ENCODE results near the gene SYTL2. TPM values are rescaled to one million over a fixed set of nuclear protein-coding genes. Genes with fewer than 3 reads are reported as not detected.

SYTL2 gene
- total RNA-seq, 1 donor: 19.9 TPM

DNA sequence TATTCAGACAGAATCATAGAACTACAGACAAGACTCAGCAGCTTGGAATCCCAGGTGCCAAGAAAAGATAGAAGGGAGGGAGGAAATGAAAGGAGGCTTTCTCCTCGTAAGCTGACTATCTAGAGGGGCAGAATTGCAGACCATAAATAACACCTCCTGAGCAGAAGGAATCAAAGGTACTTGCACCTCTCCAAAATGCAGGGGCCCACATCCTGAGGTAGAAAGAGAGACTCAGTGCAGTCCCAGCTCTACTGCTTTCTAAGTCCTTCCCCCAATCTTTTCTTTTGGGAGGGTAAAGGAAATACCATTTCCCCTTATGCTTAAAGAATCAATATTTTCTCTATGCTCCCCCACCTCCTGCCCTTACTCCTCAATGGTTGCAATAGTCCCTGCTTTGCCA, 55.2 kb downstream of the SYTL2 start:
- H3K4me1 ChIP-seq (ENCODE audit: insufficient read depth, low read length): peaks cover 11% of the 10 kb centered on the region
- DNase-seq (ENCODE audit: insufficient read length, low spot score, missing footprints): no peak
- H3K36me3 ChIP-seq (ENCODE audit: insufficient read depth, low read length): no peaks in the 10 kb centered on the region
- no peak overlapping the region for H3K27ac ChIP-seq (ENCODE audit: low read depth, low read length)
- no peaks in the 10 kb centered on the region for H3K79me2 ChIP-seq (ENCODE audit: insufficient read depth, low read length)
- no peak overlapping the region for H3K4me3 ChIP-seq (ENCODE audit: insufficient read depth, low read length)
- no peak for TF ChIP-seq CTCF (IDR thresholded peaks at IDR 0.05; ENCODE audit: extremely low read depth, low read depth, low read length)
- no peaks in the 10 kb centered on the region for H3K9me3 ChIP-seq (ENCODE audit: low read depth, low read length)
- no peaks in the 10 kb centered on the region for H3K27me3 ChIP-seq (ENCODE audit: insufficient read depth, low read length)
- H2AFZ ChIP-seq (ENCODE audit: low read length): no peak overlapping the region
- no peaks in the 10 kb centered on the region for H4K20me1 ChIP-seq (ENCODE audit: insufficient read depth, low read length)
- H3K4me2 ChIP-seq (ENCODE audit: insufficient read depth, low read length): no peak overlapping the region

- Histone ChIP-seq H3K9me3 (ENCODE audit: low read depth, low read length) (no peaks in the 10 kb centered on the region), H3K27ac (ENCODE audit: low read depth, low read length) (no peak overlapping the region), H2AFZ (ENCODE audit: low read length) (no peak overlapping the region), H3K36me3 (ENCODE audit: insufficient read depth, low read length) (no peaks in the 10 kb centered on the region), H3K4me3 (ENCODE audit: insufficient read depth, low read length) (no peak overlapping the region), H3K4me1 (ENCODE audit: insufficient read depth, low read length) (peaks cover 14% of the 10 kb centered on the region), H4K20me1 (ENCODE audit: insufficient read depth, low read length) (no peaks in the 10 kb centered on the region), H3K4me2 (ENCODE audit: insufficient read depth, low read length) (no peak overlapping the region), H3K27me3 (ENCODE audit: insufficient read depth, low read length) (no peaks in the 10 kb centered on the region), H3K79me2 (ENCODE audit: insufficient read depth, low read length) (no peaks in the 10 kb centered on the region)
- TF ChIP-seq CTCF (IDR thresholded peaks at IDR 0.05; ENCODE audit: extremely low read depth, low read depth, low read length): no peak
- no peak for DNase-seq (ENCODE audit: insufficient read length, low spot score, missing footprints)
Measured at GRCh38 chr11:85755285-85755684, 55.7 kb downstream of the SYTL2 start.

DNA sequence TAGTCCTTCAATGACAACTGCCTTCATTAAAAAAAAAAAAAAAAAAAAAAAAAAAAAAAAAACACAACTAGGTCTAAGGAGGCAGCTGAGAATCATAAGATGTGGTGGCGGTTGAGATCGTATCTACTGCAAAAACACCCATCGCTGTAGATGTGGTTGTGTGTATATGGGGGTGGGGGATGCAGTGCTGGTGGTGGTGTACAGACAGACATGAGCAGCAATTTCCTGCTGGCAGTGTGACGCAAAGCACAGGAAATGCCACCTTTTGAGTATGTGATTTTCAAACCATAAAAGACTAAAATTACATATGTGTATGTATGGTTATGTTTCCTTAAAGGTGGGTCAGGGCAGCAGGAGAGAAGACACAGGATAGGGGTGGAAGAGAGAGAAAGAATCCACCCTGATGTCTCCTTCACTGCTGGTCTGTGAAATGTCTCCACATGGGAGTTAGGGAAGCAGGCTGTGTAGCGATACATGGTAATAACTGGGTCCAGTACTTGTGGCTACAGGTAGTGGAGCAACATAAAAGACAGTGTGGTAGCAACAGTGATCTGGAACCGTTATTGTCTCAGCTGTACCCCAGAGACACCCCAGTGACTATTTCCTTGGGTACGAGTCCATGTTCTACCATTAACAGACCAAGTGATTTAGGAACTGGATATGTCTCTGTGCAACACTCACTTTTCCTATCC, 57.9 kb downstream of the SYTL2 start:
- Histone ChIP-seq H3K9me3 (ENCODE audit: low read depth, low read length) (no peaks in the 10 kb centered on the region), H3K4me2 (ENCODE audit: insufficient read depth, low read length) (no peak overlapping the region), H3K79me2 (ENCODE audit: insufficient read depth, low read length) (no peaks in the 10 kb centered on the region), H3K36me3 (ENCODE audit: insufficient read depth, low read length) (no peaks in the 10 kb centered on the region), H3K27ac (ENCODE audit: low read depth, low read length) (no peak overlapping the region), H3K27me3 (ENCODE audit: insufficient read depth, low read length) (no peaks in the 10 kb centered on the region), H4K20me1 (ENCODE audit: insufficient read depth, low read length) (no peaks in the 10 kb centered on the region), H3K4me3 (ENCODE audit: insufficient read depth, low read length) (no peak overlapping the region), H2AFZ (ENCODE audit: low read length) (no peak overlapping the region), H3K4me1 (ENCODE audit: insufficient read depth, low read length) (peaks cover 28% of the 10 kb centered on the region)
- TF ChIP-seq CTCF (IDR thresholded peaks at IDR 0.05; ENCODE audit: extremely low read depth, low read depth, low read length): no peak
- DNase-seq (ENCODE audit: insufficient read length, low spot score, missing footprints): no peak

DNA sequence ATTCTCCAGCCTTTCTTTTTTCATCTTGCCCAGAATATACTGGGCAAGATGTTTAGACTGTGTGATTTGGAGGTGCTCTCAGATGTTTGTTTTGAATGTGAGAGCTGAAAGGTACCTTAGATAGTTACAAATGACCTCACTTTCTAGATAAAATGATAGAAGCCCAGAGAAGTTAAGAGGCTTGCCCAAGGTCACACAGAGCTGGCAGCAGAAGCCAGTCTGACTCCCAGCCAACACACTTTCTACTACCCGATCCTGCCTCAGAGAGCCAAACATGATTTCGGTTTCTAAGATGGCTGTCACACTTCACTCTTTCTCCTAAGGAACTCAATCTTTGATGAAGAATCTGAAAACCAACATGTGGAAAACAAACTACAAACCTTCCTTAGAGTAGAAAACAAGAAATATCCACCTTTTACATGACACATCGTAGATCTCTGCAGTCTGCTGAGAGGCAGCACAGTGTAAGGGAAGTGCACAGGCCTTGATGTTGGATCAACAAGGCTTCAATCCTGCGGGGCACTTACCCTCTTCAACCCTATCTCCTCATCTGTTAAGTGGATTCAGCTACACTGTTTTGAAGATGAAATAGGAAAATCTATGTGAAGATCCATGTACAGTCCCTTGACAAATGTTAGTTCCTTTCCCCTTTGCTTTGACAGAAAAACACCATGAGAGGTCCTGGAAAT, 58.6 kb downstream of the SYTL2 start:
- H3K4me3 ChIP-seq (ENCODE audit: insufficient read depth, low read length): no peak overlapping the region
- no peak for DNase-seq (ENCODE audit: insufficient read length, low spot score, missing footprints)
- no peaks in the 10 kb centered on the region for H3K36me3 ChIP-seq (ENCODE audit: insufficient read depth, low read length)
- H4K20me1 ChIP-seq (ENCODE audit: insufficient read depth, low read length): no peaks in the 10 kb centered on the region
- no peaks in the 10 kb centered on the region for H3K27me3 ChIP-seq (ENCODE audit: insufficient read depth, low read length)
- no peak for TF ChIP-seq CTCF (IDR thresholded peaks at IDR 0.05; ENCODE audit: extremely low read depth, low read depth, low read length)
- H3K4me1 ChIP-seq (ENCODE audit: insufficient read depth, low read length): peaks cover 30% of the 10 kb centered on the region
- H3K79me2 ChIP-seq (ENCODE audit: insufficient read depth, low read length): no peaks in the 10 kb centered on the region
- no peaks in the 10 kb centered on the region for H3K9me3 ChIP-seq (ENCODE audit: low read depth, low read length)
- no peak overlapping the region for H3K4me2 ChIP-seq (ENCODE audit: insufficient read depth, low read length)
- no peak overlapping the region for H3K27ac ChIP-seq (ENCODE audit: low read depth, low read length)
- no peak overlapping the region for H2AFZ ChIP-seq (ENCODE audit: low read length)
